WTC11 (cell line): ENCODE results near the gene ZFAND3. TPM values are rescaled to one million over a fixed set of nuclear protein-coding genes. Genes with fewer than 3 reads are reported as not detected.

Experiments
- ATAC-seq: fragments of 200-7000 bp; cut with Tn5 transposase; 2 replicates; pipeline ENCODE4 v1.10.0; 2021; ENCODE audit warnings: mild to moderate bottlenecking, moderate library complexity
- CTCF ChIA-PET: fragments of 300-600 bp; sonication (Branson Sonifier 250); formaldehyde crosslinking; loops from one replicate; lab custom pipeline; 2021; ENCODE audit warnings: antibody characterized with exemption; lab: Charles Lee
- POLR2A ChIA-PET: fragments of 350-600 bp; sonication (Branson Sonifier 250); formaldehyde crosslinking; loops from one replicate; lab custom pipeline; 2021; ENCODE audit warnings: antibody characterized with exemption; lab: Charles Lee
- DNase-seq: peaks from one replicate; pipeline ENCODE4 v3.0.0; 2021; ENCODE audit warnings: low spot score
- H3K27ac Mint-ChIP-seq: 2 replicates; pipeline ENCODE4 v1.8.0; 2021; ENCODE audit warnings: mixed read lengths
- H3K27me3 Mint-ChIP-seq: 2 replicates; pipeline ENCODE4 v1.8.0; 2021; ENCODE audit warnings: low read depth, mild to moderate bottlenecking, moderate library complexity, mixed read lengths
- H3K36me3 Mint-ChIP-seq: 2 replicates; pipeline ENCODE4 v1.8.0; 2021; ENCODE audit warnings: mixed read lengths
- H3K4me1 Mint-ChIP-seq: 2 replicates; pipeline ENCODE4 v1.8.0; 2022; ENCODE audit warnings: mixed read lengths
- H3K4me3 Mint-ChIP-seq: 2 replicates; pipeline ENCODE4 v1.8.0; 2021; ENCODE audit warnings: mild to moderate bottlenecking, moderate library complexity, mixed read lengths
- H3K9me3 Mint-ChIP-seq: 2 replicates; pipeline ENCODE4 v1.8.0; 2021; ENCODE audit warnings: mixed read lengths
- CDX4 ChIP-seq: fragments of 250-450 bp; sonication (Bioruptor Pico); IDR thresholded peaks from 2 replicates; pipeline ENCODE4 v1.9.0; 2021; ENCODE audit warnings: moderate library complexity, mild to moderate bottlenecking, inconsistent platforms, borderline replicate concordance
- EMX1 ChIP-seq: fragments of 250-450 bp; sonication (Bioruptor Pico); IDR thresholded peaks from 2 replicates; pipeline ENCODE4 v1.8.0; 2021; ENCODE audit warnings: mild to moderate bottlenecking
- FOXP1 ChIP-seq: sonication (generic); formaldehyde crosslinking; IDR thresholded peaks from 2 replicates; pipeline ENCODE4 v1.8.0; 2022; ENCODE audit warnings: missing genetic modification reagents, mild to moderate bottlenecking, moderate library complexity, borderline replicate concordance
- GRHL2 ChIP-seq: fragments of 250-450 bp; sonication (Bioruptor Pico); IDR thresholded peaks from 2 replicates; pipeline ENCODE4 v1.8.0; 2022; ENCODE audit warnings: mild to moderate bottlenecking, moderate library complexity; ENCODE audit not compliant: insufficient replicate concordance, severe bottlenecking
- IRF2 ChIP-seq: sonication (generic); formaldehyde crosslinking; IDR thresholded peaks from 2 replicates; pipeline ENCODE4 v1.8.0; 2022; ENCODE audit warnings: low read depth, missing genetic modification reagents, borderline replicate concordance
- JAZF1 ChIP-seq: fragments of 250-450 bp; sonication (Bioruptor Pico); IDR thresholded peaks from 2 replicates; pipeline ENCODE4 v1.9.0; 2021; ENCODE audit warnings: moderate library complexity, mild to moderate bottlenecking, inconsistent platforms
- NFE2L1 ChIP-seq: sonication (generic); formaldehyde crosslinking; IDR thresholded peaks from 2 replicates; pipeline ENCODE4 v1.8.1; 2023; ENCODE audit warnings: missing genetic modification reagents
- OVOL2 ChIP-seq: fragments of 250-450 bp; sonication (Bioruptor Pico); IDR thresholded peaks from 2 replicates; pipeline ENCODE4 v1.9.0; 2021; ENCODE audit warnings: mild to moderate bottlenecking, borderline replicate concordance
- RELA ChIP-seq: sonication (generic); formaldehyde crosslinking; IDR thresholded peaks from 2 replicates; pipeline ENCODE4 v1.8.1; 2022; ENCODE audit warnings: missing genetic modification reagents, mild to moderate bottlenecking, borderline replicate concordance
- SMAD4 ChIP-seq: sonication (generic); formaldehyde crosslinking; IDR thresholded peaks from 2 replicates; pipeline ENCODE4 v1.8.0; 2022; ENCODE audit warnings: mild to moderate bottlenecking, missing genetic modification reagents
- SOX15 ChIP-seq: fragments of 250-450 bp; sonication (Bioruptor Pico); IDR thresholded peaks from 2 replicates; pipeline ENCODE4 v1.9.0; 2021; ENCODE audit warnings: mild to moderate bottlenecking
- TEAD4 ChIP-seq: sonication (generic); formaldehyde crosslinking; IDR thresholded peaks from 2 replicates; pipeline ENCODE4 v1.8.0; 2022; ENCODE audit warnings: mild to moderate bottlenecking, missing genetic modification reagents
- TP53 ChIP-seq: sonication (generic); formaldehyde crosslinking; IDR thresholded peaks from 2 replicates; pipeline ENCODE4 v1.8.1; 2023; ENCODE audit warnings: mild to moderate bottlenecking, missing genetic modification reagents
- ZNF121 ChIP-seq: sonication (generic); formaldehyde crosslinking; IDR thresholded peaks from 2 replicates; pipeline ENCODE4 v1.8.0; 2023; ENCODE audit warnings: missing genetic modification reagents
- ZNF396 ChIP-seq: fragments of 250-450 bp; sonication (Bioruptor Pico); IDR thresholded peaks from 2 replicates; pipeline ENCODE4 v1.8.0; 2021; ENCODE audit warnings: mild to moderate bottlenecking, moderate library complexity, borderline replicate concordance
- ZNF532 ChIP-seq: fragments of 250-450 bp; sonication (Bioruptor Pico); IDR thresholded peaks from 2 replicates; pipeline ENCODE4 v1.9.0; 2021; ENCODE audit warnings: mild to moderate bottlenecking, borderline replicate concordance
- total RNA-seq: library from RNA; stranded (reverse); gene quantifications from 3 replicates; pipeline ENCODE4 v1.2.3, GENCODE V29; 2021
- TF ChIP-seq, protein P1 (sequence below): sonication (generic); formaldehyde crosslinking; IDR thresholded peaks from 2 replicates; pipeline ENCODE4 v1.8.1; 2023; ENCODE audit warnings: mild to moderate bottlenecking, missing genetic modification reagents
- TF ChIP-seq, protein P2 (sequence below): sonication (generic); formaldehyde crosslinking; IDR thresholded peaks from 2 replicates; pipeline ENCODE4 v1.8.0; 2022; ENCODE audit warnings: mild to moderate bottlenecking, missing genetic modification reagents
- TF ChIP-seq, protein P3 (sequence below): fragments of 250-450 bp; sonication (Bioruptor Pico); conservative IDR thresholded peaks from 2 replicates; pipeline ENCODE4 v1.9.0; 2021; ENCODE audit warnings: mild to moderate bottlenecking

Gene ZFAND3
- total RNA-seq, 1 experiment from 2014 or later: 50.3 TPM

GRCh38 chr6:38151580-38152500 is 332.3 kb downstream of the ZFAND3 start (continued):
- TF ChIP-seq ZNF532 (no peak), CDX4 (CRISPR knock-in tag) (no peak), GRHL2 (CRISPR knock-in tag) (no peak), SMAD4 (CRISPR knock-in tag) (no peak)

DNA sequence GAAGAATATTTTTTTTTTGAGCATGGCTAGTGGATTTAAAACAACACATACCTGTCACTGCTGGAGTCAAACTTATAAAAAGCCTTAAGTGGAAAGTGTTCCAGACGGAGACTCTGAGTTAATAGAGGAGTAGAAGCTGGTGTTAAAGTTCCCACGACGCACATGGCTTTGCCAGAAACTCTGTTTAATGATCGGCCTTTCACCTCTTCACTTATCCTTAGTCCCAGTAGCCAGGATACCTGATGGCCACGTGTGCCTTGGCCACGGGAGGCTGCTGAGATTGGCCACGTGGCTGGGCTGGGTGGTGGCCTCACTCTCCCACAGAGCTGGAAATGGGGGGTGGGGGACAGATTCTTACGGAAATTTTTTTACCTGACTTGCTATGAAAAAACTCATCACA is 333.1 kb downstream of the ZFAND3 start:
- peaks cover 19% of the 10 kb centered on the region for H3K4me1 Mint-ChIP-seq
- CTCF ChIA-PET: interaction anchor here (0.6 to 1.0 kb wide), 2 partner anchors 14 to 23 kb away, joined by 3 read pairs; no protein-coding TSS in a partner anchor
- DNase-seq (peak; percentile 3), ATAC-seq (no peak)
- H3K4me3 Mint-ChIP-seq: no peak overlapping the region
- no peaks in the 10 kb centered on the region for H3K9me3 Mint-ChIP-seq
- H3K27ac Mint-ChIP-seq: no peak overlapping the region
- H3K36me3 Mint-ChIP-seq: no peaks in the 10 kb centered on the region
- H3K27me3 Mint-ChIP-seq: no peaks in the 10 kb centered on the region
- POLR2A ChIA-PET: interaction anchor here (0.6 kb wide), 1 partner anchor 241 kb away, joined by 10 read pairs; no protein-coding TSS in a partner anchor
- no peak for TF ChIP-seq ZNF532
- TF ChIP-seq, protein P1, sequence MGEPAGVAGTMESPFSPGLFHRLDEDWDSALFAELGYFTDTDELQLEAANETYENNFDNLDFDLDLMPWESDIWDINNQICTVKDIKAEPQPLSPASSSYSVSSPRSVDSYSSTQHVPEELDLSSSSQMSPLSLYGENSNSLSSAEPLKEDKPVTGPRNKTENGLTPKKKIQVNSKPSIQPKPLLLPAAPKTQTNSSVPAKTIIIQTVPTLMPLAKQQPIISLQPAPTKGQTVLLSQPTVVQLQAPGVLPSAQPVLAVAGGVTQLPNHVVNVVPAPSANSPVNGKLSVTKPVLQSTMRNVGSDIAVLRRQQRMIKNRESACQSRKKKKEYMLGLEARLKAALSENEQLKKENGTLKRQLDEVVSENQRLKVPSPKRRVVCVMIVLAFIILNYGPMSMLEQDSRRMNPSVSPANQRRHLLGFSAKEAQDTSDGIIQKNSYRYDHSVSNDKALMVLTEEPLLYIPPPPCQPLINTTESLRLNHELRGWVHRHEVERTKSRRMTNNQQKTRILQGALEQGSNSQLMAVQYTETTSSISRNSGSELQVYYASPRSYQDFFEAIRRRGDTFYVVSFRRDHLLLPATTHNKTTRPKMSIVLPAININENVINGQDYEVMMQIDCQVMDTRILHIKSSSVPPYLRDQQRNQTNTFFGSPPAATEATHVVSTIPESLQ: no peak
- TF ChIP-seq RELA (CRISPR knock-in tag): no peak
- TF ChIP-seq NFE2L1 (CRISPR knock-in tag): no peak
- no peak for TF ChIP-seq SOX15 (CRISPR knock-in tag)
- TF ChIP-seq ZNF121 (CRISPR knock-in tag): no peak
- TF ChIP-seq ZNF396 (CRISPR knock-in tag): no peak
- TF ChIP-seq, protein P2, sequence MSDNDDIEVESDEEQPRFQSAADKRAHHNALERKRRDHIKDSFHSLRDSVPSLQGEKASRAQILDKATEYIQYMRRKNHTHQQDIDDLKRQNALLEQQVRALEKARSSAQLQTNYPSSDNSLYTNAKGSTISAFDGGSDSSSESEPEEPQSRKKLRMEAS: no peak
- no peak for TF ChIP-seq IRF2
- TF ChIP-seq EMX1: no peak
- TF ChIP-seq JAZF1 (CRISPR knock-in tag): no peak
- TF ChIP-seq OVOL2 (CRISPR knock-in tag): no peak
- no peak for TF ChIP-seq TEAD4 (CRISPR knock-in tag)
- no peak for TF ChIP-seq TP53 (CRISPR knock-in tag)
- TF ChIP-seq, protein P3, sequence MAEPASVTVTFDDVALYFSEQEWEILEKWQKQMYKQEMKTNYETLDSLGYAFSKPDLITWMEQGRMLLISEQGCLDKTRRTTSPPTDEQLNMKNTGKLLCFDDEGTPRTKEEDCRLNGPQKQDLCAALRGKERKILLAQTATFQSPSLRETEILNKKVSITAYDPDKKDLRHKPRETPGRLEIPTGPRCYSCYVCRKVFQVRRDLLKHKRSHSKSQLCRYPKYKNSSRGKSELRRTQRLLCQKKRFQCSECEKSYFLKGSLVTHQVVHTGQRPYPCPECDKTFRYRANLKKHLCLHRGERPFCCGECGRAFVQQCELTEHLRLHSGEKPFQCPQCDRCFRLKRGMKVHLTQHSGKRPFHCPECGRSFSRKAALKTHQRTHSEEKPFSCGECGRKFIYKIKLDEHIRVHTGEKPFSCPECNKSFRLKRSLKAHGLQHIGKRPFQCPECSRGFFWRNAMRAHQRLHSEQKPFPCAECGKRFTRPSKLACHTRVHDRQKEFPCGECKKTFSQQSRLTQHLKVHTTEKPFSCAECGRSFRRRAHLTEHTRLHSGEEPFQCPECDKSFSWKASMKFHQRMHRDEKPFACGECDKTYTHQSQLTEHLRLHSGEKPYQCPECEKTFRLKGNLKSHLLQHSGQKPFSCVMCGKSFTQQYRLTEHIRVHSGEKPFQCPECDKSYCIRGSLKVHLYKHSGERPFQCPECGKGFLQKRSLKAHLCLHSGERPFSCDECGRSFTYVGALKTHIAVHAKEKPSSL (CRISPR knock-in tag): no peak
- TF ChIP-seq FOXP1 (CRISPR knock-in tag): no peak
